ENCODE data around the gene MAPT. TPM values are rescaled to one million over a fixed set of nuclear protein-coding genes. Genes with fewer than 3 reads are reported as not detected.

Gene MAPT
- total and polyA plus RNA-seq, 2 of the 13 experiments (the other 11 are each of a cell fraction or from before 2014, with no cell fraction given) = 2.1 to 2.8 TPM

DNA sequence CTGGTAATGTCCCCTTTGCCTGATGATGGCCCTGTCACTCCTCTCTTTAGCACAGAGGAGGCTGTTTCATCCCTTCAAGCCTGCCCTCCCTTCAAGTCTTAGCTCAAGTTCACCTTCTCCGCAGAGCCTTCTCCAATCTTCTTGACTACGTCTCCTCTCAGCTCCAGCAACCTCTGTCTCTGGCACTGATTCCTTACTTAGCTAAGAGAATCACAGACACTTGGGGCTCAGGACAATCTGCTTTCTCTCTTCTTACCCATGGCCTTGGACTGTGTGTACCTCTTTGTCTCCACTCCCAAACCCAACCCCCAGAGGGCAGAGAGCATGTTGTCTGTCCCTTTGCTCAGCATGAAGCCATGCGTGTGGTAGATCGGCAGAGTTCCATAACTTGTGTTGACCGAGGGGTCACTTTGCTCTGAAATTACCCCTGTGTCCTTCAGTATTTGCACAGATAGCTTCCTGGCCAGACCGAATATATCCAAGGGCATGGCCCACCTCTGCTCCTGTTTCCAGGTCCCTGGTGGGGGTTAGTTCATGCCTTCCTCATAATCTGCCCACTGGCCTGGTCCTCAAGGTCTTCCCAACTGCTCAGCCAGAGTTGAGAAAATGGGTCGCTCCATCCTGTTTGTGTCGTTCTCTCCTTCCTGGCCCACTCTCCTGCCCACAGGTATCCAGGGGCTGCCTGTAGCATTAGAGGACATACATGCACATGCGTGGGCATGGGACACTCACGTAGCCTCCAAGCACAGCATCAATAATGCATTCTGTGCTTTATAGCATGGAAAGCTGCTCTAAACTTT, 41.6 kb downstream of the MAPT start (continued):
- TF ChIP-seq ZNF33A (CRISPR knock-in tag; IDR thresholded peaks at IDR 0.05; ENCODE audit: borderline replicate concordance) (no peak), ZNF510 (CRISPR knock-in tag; IDR thresholded peaks at IDR 0.05; ENCODE audit: low read depth) (peak; percentile 29; the same call in 1 of the 2 replicates), KAT2B (IDR thresholded peaks at IDR 0.05; ENCODE audit: borderline replicate concordance, low read depth, low read length) (no peak), ZNF761 (CRISPR knock-in tag; conservative IDR thresholded peaks at IDR 0.05) (no peak), GPN1 (CRISPR knock-in tag; IDR thresholded peaks at IDR 0.05; ENCODE audit: borderline replicate concordance) (no peak), TGIF2 (CRISPR knock-in tag; IDR thresholded peaks at IDR 0.05) (peak; percentile 24; the same call in 1 of the 2 replicates), ZNF234 (CRISPR knock-in tag; conservative IDR thresholded peaks at IDR 0.05) (no peak), KDM5B (CRISPR knock-in tag; IDR thresholded peaks at IDR 0.05; ENCODE audit: borderline replicate concordance) (peak; percentile 77; the same call in 1 of the 2 replicates), ZNF788 (CRISPR knock-in tag; IDR thresholded peaks at IDR 0.05; ENCODE audit: borderline replicate concordance) (peak; percentile 83; the same call in 1 of the 2 replicates), MAFG (CRISPR knock-in tag; IDR thresholded peaks at IDR 0.05) (no peak), RFXAP (CRISPR knock-in tag; IDR thresholded peaks at IDR 0.05; ENCODE audit: borderline replicate concordance) (peak; percentile 90; the same call in 1 of the 2 replicates), ARNT (IDR thresholded peaks at IDR 0.05) (no peak), GFI1 (CRISPR knock-in tag; IDR thresholded peaks at IDR 0.05; ENCODE audit: borderline replicate concordance) (peak; percentile 79), ZNF230 (CRISPR knock-in tag; IDR thresholded peaks at IDR 0.05) (no peak), SMYD3 (CRISPR knock-in tag; IDR thresholded peaks at IDR 0.05) (peak; percentile 37; the same call in 1 of the 2 replicates), KDM4B (CRISPR knock-in tag; IDR thresholded peaks at IDR 0.05) (peak; percentile 84; the same call in 1 of the 2 replicates)
- TF ChIP-seq, protein P1, sequence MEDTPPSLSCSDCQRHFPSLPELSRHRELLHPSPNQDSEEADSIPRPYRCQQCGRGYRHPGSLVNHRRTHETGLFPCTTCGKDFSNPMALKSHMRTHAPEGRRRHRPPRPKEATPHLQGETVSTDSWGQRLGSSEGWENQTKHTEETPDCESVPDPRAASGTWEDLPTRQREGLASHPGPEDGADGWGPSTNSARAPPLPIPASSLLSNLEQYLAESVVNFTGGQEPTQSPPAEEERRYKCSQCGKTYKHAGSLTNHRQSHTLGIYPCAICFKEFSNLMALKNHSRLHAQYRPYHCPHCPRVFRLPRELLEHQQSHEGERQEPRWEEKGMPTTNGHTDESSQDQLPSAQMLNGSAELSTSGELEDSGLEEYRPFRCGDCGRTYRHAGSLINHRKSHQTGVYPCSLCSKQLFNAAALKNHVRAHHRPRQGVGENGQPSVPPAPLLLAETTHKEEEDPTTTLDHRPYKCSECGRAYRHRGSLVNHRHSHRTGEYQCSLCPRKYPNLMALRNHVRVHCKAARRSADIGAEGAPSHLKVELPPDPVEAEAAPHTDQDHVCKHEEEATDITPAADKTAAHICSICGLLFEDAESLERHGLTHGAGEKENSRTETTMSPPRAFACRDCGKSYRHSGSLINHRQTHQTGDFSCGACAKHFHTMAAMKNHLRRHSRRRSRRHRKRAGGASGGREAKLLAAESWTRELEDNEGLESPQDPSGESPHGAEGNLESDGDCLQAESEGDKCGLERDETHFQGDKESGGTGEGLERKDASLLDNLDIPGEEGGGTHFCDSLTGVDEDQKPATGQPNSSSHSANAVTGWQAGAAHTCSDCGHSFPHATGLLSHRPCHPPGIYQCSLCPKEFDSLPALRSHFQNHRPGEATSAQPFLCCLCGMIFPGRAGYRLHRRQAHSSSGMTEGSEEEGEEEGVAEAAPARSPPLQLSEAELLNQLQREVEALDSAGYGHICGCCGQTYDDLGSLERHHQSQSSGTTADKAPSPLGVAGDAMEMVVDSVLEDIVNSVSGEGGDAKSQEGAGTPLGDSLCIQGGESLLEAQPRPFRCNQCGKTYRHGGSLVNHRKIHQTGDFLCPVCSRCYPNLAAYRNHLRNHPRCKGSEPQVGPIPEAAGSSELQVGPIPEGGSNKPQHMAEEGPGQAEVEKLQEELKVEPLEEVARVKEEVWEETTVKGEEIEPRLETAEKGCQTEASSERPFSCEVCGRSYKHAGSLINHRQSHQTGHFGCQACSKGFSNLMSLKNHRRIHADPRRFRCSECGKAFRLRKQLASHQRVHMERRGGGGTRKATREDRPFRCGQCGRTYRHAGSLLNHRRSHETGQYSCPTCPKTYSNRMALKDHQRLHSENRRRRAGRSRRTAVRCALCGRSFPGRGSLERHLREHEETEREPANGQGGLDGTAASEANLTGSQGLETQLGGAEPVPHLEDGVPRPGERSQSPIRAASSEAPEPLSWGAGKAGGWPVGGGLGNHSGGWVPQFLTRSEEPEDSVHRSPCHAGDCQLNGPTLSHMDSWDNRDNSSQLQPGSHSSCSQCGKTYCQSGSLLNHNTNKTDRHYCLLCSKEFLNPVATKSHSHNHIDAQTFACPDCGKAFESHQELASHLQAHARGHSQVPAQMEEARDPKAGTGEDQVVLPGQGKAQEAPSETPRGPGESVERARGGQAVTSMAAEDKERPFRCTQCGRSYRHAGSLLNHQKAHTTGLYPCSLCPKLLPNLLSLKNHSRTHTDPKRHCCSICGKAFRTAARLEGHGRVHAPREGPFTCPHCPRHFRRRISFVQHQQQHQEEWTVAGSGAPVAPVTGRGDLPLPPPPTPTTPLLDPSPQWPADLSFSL (CRISPR knock-in tag; IDR thresholded peaks at IDR 0.05) = peak; percentile 68; the same call in 1 of the 2 replicates
- TF ChIP-seq, protein P2, sequence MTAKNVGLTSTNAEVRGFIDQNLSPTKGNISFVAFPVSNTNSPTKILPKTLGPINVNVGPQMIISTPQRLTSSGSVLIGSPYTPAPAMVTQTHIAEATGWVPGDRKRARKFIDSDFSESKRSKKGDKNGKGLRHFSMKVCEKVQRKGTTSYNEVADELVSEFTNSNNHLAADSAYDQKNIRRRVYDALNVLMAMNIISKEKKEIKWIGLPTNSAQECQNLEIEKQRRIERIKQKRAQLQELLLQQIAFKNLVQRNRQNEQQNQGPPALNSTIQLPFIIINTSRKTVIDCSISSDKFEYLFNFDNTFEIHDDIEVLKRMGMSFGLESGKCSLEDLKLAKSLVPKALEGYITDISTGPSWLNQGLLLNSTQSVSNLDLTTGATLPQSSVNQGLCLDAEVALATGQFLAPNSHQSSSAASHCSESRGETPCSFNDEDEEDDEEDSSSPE (CRISPR knock-in tag; IDR thresholded peaks at IDR 0.05) = peak; percentile 61; the same call in 1 of the 2 replicates
- TF ChIP-seq, protein P3, sequence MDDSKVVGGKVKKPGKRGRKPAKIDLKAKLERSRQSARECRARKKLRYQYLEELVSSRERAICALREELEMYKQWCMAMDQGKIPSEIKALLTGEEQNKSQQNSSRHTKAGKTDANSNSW (CRISPR knock-in tag; IDR thresholded peaks at IDR 0.05; ENCODE audit: borderline replicate concordance) = no peak
- TF ChIP-seq, protein P4, sequence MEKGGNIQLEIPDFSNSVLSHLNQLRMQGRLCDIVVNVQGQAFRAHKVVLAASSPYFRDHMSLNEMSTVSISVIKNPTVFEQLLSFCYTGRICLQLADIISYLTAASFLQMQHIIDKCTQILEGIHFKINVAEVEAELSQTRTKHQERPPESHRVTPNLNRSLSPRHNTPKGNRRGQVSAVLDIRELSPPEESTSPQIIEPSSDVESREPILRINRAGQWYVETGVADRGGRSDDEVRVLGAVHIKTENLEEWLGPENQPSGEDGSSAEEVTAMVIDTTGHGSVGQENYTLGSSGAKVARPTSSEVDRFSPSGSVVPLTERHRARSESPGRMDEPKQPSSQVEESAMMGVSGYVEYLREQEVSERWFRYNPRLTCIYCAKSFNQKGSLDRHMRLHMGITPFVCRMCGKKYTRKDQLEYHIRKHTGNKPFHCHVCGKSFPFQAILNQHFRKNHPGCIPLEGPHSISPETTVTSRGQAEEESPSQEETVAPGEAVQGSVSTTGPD (CRISPR knock-in tag; IDR thresholded peaks at IDR 0.05) = peak; percentile 61; the same call in 1 of the 2 replicates

All from HepG2 (cell line).